ENCODE results near the gene TSPYL6.

TSPYL6 gene

DNA sequence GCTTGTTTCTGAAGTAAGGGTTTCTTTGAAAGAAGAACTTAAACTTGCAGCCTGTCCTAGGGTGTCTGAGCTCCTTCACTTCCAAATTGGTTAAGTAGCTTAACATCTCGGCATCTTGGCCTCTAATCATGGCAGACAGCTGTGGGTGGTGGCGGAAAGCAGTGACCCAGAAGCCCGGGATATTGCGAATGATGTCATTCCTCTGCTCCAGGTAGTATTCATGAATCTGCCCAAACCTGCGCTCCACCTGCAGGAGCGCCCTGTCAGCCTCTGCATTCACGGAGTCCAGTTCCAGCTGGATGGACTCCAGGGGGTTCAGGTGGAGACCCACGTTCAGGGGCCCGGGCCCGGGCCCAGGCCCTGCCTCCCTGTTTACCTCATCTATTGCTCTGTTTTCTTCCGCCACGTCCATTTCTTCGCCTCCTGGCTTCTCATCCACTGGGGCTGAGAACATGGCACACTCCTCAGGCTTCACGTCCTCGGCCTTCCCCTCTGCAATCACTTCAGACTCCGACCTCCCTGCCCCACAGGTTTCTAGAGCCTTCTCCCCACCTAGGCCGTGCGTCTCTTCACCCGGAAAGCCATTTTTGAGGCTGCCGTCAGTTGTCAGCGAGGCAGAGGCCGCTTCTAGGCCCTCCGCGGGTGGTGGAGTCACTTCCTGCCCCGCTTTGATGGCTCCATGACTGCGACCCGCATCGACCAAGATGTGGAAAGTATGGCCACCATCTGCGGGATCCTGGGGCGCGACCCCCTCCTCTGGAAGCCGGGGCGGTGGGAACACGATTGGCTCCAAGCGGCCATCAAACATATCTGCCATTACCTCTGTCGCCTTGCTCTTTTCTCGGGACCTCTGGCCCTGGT, 569 bp downstream of the TSPYL6 start:
- no peak for DNase-seq (ENCODE audit: low read depth in 3 of 3)

- no peak for DNase-seq (ENCODE audit: low read depth in 3 of 3)
Measured at GRCh38 chr2:54254180-54254579, 1.8 kb downstream of the TSPYL6 start.

GRCh38 chr2:54249629-54250028, 6.4 kb downstream of the TSPYL6 start:
- no peak for DNase-seq (ENCODE audit: low read depth in 3 of 3)

DNA sequence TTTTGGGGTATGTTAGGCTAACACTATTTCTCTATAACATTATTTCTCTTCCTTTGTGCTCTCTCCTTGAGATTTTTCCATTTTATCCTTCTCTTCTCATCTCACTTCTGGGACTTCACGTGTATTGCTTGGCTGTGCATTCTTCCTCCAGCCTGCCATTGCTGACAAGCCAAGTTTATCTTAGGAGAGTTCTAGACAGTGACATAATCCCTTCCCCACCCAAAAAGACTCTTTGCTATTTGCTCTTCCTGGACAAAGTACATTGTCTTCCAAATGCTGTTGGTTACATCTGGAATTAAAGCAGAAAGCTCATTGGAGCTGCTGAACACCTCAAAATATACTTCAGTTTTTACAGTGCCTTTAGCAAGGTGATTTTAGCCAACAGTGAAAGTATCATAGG, 8.9 kb downstream of the TSPYL6 start:
- DNase-seq (ENCODE audit: low read depth in 3 of 3): no peak

DNA sequence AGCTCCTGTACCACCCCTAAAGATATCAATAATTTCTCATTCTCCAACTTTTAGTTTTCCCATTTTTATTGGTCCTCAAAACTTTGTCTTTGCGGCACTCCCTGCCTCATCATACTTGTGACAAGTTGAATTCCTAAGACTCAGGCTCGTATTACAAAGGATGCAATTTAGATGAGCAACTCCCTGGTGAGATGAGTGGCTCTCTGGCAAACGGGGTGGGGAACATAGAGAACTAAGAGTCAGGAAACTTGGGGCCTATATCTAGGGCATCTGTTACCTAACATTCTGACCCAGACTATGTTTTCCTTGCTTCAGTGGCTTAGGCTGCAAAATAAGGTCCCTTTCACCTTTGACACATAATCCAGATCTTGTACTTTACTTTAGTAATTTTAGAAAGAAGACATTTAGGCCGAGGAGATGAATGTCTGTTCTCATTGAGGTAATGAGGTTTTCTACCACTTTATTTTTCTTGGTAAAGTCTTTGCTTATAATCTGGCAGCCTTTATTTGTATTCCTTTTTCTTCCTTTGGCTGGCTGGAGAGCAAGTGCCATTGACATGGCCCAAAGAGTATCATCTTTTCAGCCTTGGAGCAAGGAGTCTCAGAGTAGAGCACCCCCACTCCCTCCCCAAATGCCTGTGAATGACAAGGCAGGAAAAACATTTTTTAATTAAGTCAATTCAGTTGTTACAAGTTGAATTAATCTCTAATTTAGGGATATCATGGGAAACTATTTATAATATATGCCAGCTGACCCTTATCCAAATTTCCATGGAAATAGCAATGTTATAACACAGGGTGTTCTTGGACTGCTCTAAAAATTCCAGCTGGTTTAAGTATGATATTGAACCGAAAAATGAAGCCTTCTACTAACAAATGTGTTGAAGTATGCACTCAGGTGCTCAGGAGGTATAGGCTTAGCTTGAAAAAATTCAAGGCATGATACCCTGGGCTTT, 15.2 kb downstream of the TSPYL6 start:
- no peak for DNase-seq (ENCODE audit: low read depth in 3 of 3)

DNA sequence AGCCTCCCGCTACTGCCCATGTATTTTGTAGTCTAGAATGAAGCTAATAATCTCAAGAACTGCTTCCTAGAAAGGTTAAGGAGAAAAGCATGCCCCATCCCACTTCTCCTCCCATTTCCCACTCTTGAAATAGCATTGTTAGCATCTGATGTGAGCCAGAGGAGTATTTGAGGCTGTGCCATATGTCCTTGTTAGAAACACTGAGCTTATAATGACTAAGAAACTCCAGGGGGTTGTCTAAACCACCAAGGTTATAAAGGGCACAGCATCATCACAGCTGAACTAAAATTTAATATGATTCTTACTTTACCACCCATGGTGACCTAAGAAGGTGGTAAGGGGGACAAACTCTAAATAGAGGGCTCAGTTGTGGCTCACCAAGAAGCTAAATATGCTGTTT, 16.6 kb downstream of the TSPYL6 start:
- DNase-seq (ENCODE audit: low read depth in 3 of 3): no peak

- no peak for DNase-seq (ENCODE audit: low read depth in 3 of 3)
Measured at GRCh38 chr2:54237428-54237827, 18.6 kb downstream of the TSPYL6 start.

- no peak for DNase-seq (ENCODE audit: low read depth in 3 of 3)
Measured at GRCh38 chr2:54233832-54234649, 22.0 kb downstream of the TSPYL6 start.

GRCh38 chr2:54228945-54229344, 27.1 kb downstream of the TSPYL6 start:
- DNase-seq (ENCODE audit: low read depth in 3 of 3): no peak

- no peak for DNase-seq (ENCODE audit: low read depth in 3 of 3)
Measured at GRCh38 chr2:54227798-54228197, 28.2 kb downstream of the TSPYL6 start.

GRCh38 chr2:54226260-54226659, 29.8 kb downstream of the TSPYL6 start:
- no peak for DNase-seq (ENCODE audit: low read depth in 3 of 3)

DNA sequence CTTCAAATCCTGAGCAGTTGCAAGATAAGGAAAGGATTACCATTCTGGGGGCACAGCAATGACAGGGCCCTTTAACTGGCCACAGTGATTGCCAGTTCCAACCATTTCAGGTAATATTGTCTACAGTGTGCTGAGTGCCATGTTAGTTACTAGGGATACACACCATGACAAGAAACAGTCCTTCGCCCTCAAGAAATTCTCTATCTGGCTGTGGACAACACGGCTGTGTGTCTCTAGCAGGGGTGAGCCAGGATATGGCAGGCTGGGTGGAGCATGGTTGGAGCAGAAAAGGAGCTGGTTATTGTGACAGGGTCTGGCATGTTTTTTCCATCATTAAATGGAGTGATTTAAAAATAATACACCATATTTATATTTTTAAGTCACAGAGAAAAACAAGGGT, 31.0 kb downstream of the TSPYL6 start:
- no peak for DNase-seq (ENCODE audit: low read depth in 3 of 3)

DNA sequence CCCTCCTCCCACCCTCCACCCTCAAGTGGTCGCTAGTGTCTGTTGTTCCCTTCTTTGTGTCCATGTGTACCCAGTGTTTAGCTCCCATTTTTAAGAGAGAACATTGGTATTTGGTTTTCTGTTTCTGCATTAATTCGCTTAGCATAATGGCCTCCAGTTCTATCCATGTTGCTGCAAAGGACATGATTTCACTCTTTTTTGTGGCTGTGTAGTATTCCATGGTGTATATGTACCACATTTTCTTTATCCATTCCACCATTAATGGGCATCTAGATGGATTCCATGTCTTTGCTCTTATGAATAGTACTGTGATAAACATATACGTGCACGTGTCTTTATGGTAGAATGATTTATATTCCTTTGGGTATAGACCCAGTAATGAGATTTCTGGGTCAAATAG, 42.9 kb downstream of the TSPYL6 start:
- DNase-seq (ENCODE audit: low read depth in 3 of 3): no peak

DNA sequence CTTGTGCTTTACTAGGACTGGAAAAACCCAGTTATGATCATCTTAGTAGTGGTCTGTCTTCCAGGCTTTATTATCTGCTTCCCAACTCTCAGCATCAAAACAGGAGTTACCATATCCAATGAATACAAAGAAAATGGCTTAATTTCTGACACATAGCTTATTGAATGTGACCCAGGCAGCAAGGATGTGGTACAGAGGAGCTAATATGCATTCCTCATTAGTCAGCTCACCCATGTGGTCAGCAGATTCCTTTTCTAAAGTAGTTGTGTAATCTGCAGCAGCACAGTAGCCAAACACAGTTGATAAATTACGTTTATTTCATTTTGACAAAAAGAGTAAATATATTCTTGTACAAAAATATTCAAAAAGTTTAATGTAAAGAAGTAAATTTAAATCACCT, 43.6 kb downstream of the TSPYL6 start:
- no peak for DNase-seq (ENCODE audit: low read depth in 3 of 3)

GRCh38 chr2:54209379-54209778, 46.6 kb downstream of the TSPYL6 start:
- DNase-seq (ENCODE audit: low read depth in 3 of 3): no peak

DNA sequence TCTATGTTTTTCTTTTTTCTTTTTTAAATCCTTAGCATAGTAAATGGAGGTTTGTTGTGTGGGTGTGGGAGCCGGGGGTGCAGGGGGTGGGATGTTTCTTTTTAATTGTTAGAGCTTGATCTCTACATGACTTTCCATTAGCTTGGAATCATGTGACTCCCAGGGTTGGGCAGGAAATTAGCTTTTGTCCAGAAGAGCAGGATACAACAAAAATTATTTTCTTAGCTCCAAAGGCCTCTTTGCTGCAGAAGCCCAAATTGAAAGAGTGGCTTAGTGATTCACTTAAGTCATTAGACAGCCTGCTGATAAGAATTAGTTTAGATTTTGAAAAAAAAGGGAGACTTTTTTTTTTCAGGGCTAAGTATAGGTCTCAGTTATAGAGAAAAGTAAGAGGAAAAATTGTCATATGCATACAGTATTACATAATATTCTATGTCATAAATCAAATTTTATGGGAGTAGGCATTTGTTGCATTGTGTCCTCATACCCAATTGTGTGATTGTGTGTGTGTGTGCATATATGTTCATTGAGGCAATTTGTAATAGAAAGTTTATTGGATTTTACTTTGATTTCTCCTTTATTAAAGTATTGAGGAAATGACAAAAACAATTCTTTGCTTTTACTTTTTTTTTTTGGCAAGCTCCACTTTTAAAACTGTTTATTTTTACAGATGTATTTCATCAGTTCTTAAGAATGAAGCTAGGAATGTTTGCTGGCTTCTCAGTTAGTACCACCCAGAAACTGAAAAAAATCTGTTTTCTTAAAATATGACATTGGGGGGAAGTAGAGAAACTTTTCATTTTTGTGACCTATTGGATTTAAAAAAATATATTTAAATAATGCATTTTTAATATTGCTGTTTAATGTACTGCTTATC, 47.4 kb downstream of the TSPYL6 start:
- DNase-seq (ENCODE audit: low read depth in 3 of 3): no peak

GRCh38 chr2:54207666-54208195, 48.3 kb downstream of the TSPYL6 start:
- DNase-seq (ENCODE audit: low read depth in 3 of 3): no peak

DNA sequence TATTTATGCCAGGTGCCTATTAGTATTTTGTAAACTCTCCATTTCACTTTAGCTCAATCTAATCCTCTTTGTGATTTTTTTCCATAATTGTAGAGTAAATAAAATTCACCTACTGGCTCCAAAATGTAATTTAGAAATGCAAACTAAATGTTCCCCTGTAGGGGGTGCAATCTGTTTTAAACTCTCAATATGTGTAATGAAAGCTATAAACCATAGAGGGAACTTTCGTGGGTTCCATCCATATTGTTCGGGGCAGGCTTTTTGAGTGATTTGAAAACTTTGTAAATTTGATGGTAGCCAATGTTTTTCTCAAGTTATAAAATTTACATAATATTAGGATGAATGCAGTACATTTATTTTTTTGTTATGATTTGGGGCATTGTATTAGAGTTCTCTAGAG, 49.4 kb downstream of the TSPYL6 start:
- DNase-seq (ENCODE audit: low read depth in 3 of 3): no peak

GRCh38 chr2:54204476-54204875, 51.6 kb downstream of the TSPYL6 start:
- no peak for DNase-seq (ENCODE audit: low read depth in 3 of 3)

All from stimulated activated CD4-positive, alpha-beta T cell treated with anti-CD3 and anti-CD28 coated beads, TNF-alpha, amount 100 ng/mL, for 24 hours (primary cell).